OCI-LY3 (cell line): Measurements from ENCODE around the gene BBX.

ENCODE experiments used
- H2AFZ ChIP-seq: fragments of 200-600, 300-600 bp; shearing (Covaris generic); 2 replicates; pipeline ENCODE4 v1.6.0; 2014; ENCODE audit warnings: antibody characterized with exemption, low read depth, low read length
- H3K27ac ChIP-seq: fragments of 200-600, 300-600 bp; sonication (generic); 2 replicates; pipeline ENCODE4 v1.5.1; 2014; ENCODE audit warnings: mild to moderate bottlenecking, low read length, moderate library complexity, mixed read lengths
- H3K27me3 ChIP-seq: fragments of 200-600, 300-600 bp; sonication (generic); 2 replicates; pipeline ENCODE4 v1.6.1; 2014; ENCODE audit warnings: low read depth, low read length, mixed read lengths
- H3K36me3 ChIP-seq: fragments of 200-600, 300-600 bp; sonication (generic); replicated peaks from 2 replicates; pipeline ENCODE3; 2014; ENCODE audit warnings: low read depth, low read length, mixed read lengths
- H3K4me1 ChIP-seq: fragments of 300-600, 200-600 bp; sonication (generic); 2 replicates; pipeline ENCODE4 v1.6.1; 2014; ENCODE audit warnings: low read length, mixed read lengths
- H3K4me2 ChIP-seq: fragments of 200-600, 300-600 bp; sonication (generic); 2 replicates; pipeline ENCODE4 v1.6.1; 2014; ENCODE audit warnings: low read length, mixed read lengths
- H3K4me3 ChIP-seq: fragments of 300-600, 200-600 bp; sonication (generic); 2 replicates; pipeline ENCODE4 v1.5.1; 2014; ENCODE audit warnings: antibody characterized with exemption, mild to moderate bottlenecking, low read length, moderate library complexity
- H3K79me2 ChIP-seq: fragments of 300-600, 200-600 bp; shearing (Covaris generic); 2 replicates; pipeline ENCODE4 v1.6.1; 2014; ENCODE audit warnings: mild to moderate bottlenecking, low read length, mixed read lengths
- H3K9ac ChIP-seq: fragments of 300-600, 200-600 bp; shearing (Covaris generic); 2 replicates; pipeline ENCODE4 v1.6.0; 2014; ENCODE audit warnings: mild to moderate bottlenecking, low read length, moderate library complexity
- H3K9me3 ChIP-seq: fragments of 200-600, 300-600 bp; shearing (Covaris generic); 2 replicates; pipeline ENCODE4 v1.6.1; 2014; ENCODE audit warnings: low read length, mixed read lengths; ENCODE audit not compliant: insufficient read depth
- H4K20me1 ChIP-seq: fragments of 200-600, 300-600 bp; sonication (generic); 2 replicates; pipeline ENCODE4 v1.6.1; 2016; ENCODE audit warnings: low read length, mixed read lengths; ENCODE audit not compliant: insufficient read depth
- EZH2phosphoT487 ChIP-seq: fragments of 200-600 bp; shearing (Covaris generic); IDR thresholded peaks from 2 replicates; pipeline ENCODE4 v1.6.1; 2018; ENCODE audit warnings: antibody characterized with exemption, mixed run types, low read depth
- TF ChIP-seq, protein P1 (sequence below): fragments of 200-600, 300-600 bp; sonication (generic); IDR thresholded peaks from 2 replicates; pipeline ENCODE4 v1.5.1; 2014; ENCODE audit warnings: antibody characterized with exemption, low read length, low read depth

The BBX gene

DNA sequence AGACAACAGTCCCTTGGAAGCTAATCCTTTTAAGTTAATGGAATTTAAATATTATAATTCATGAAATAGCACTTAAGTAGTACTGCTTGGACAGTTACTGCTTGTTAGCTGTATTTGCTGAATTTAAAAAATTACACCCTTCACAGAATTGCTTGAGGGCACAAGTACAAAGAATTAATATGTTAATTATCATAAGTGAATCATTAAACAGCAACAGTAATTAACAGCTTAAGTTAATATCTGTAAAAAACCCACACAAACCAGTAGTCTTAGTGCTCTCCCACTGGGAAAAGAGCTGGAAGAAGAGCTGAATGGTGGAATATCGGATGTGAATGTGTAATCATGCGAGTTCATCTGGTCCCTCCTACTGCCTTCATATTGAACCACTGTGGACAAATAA lies 336.1 kb downstream of the BBX start:
- H3K4me3 ChIP-seq, result no peak overlapping the region
- no peak overlapping the region for H3K27ac ChIP-seq
- H3K27me3 ChIP-seq, result peaks cover 17% of the 10 kb centered on the region
- no peak for TF ChIP-seq EZH2phosphoT487
- TF ChIP-seq, protein P1, sequence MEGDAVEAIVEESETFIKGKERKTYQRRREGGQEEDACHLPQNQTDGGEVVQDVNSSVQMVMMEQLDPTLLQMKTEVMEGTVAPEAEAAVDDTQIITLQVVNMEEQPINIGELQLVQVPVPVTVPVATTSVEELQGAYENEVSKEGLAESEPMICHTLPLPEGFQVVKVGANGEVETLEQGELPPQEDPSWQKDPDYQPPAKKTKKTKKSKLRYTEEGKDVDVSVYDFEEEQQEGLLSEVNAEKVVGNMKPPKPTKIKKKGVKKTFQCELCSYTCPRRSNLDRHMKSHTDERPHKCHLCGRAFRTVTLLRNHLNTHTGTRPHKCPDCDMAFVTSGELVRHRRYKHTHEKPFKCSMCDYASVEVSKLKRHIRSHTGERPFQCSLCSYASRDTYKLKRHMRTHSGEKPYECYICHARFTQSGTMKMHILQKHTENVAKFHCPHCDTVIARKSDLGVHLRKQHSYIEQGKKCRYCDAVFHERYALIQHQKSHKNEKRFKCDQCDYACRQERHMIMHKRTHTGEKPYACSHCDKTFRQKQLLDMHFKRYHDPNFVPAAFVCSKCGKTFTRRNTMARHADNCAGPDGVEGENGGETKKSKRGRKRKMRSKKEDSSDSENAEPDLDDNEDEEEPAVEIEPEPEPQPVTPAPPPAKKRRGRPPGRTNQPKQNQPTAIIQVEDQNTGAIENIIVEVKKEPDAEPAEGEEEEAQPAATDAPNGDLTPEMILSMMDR, result no peak
- no peak overlapping the region for H3K4me2 ChIP-seq
- H3K79me2 ChIP-seq, result no peaks in the 10 kb centered on the region
- H3K4me1 ChIP-seq, result peaks cover 30% of the 10 kb centered on the region
- no peaks in the 10 kb centered on the region for H4K20me1 ChIP-seq
- H2AFZ ChIP-seq, result no peak overlapping the region
- H3K36me3 ChIP-seq, result no peaks in the 10 kb centered on the region
- H3K9ac ChIP-seq, result no peak overlapping the region
- no peaks in the 10 kb centered on the region for H3K9me3 ChIP-seq
